Ecto neural progenitor cell (in vitro differentiated cells): ENCODE data around the gene ASTN2.
"Not testable (repeated sequence)": the region's sequence is repeated elsewhere in the genome, so short reads cannot be mapped to it uniquely, and the experiment has no call there.

ENCODE experiments used
- DNase-seq: peaks from one replicate; pipeline ENCODE4 v3.0.0-alpha.2; 2018; ENCODE audit warnings: low spot score

ASTN2 gene

GRCh38 chr9:116913536-116913935, 501.3 kb downstream of the ASTN2 start:
- no peak for DNase-seq

- no peak for DNase-seq
Observed at GRCh38 chr9:116910201-116910600, 504.7 kb downstream of the ASTN2 start.

GRCh38 chr9:116907989-116908388, 506.9 kb downstream of the ASTN2 start:
- no peak for DNase-seq

GRCh38 chr9:116905171-116905588, 509.7 kb downstream of the ASTN2 start:
- DNase-seq: no peak

GRCh38 chr9:116904165-116904564, 510.7 kb downstream of the ASTN2 start:
- DNase-seq: no peak

GRCh38 chr9:116901260-116901659, 513.6 kb downstream of the ASTN2 start:
- no peak for DNase-seq

- no peak for DNase-seq
Observed at GRCh38 chr9:116900543-116900942, 514.3 kb downstream of the ASTN2 start.

- DNase-seq: no peak
Observed at GRCh38 chr9:116900007-116900367, 514.9 kb downstream of the ASTN2 start.

- DNase-seq: no peak
Observed at GRCh38 chr9:116899337-116900006, 515.4 kb downstream of the ASTN2 start.

GRCh38 chr9:116898131-116898530, 516.7 kb downstream of the ASTN2 start:
- DNase-seq: not testable (repeated sequence)

GRCh38 chr9:116897201-116897600, 517.7 kb downstream of the ASTN2 start:
- no peak for DNase-seq

- DNase-seq: no peak
Observed at GRCh38 chr9:116895961-116896360, 518.9 kb downstream of the ASTN2 start.

- DNase-seq: no peak
Observed at GRCh38 chr9:116891424-116891823, 523.4 kb downstream of the ASTN2 start.

- DNase-seq: not testable (repeated sequence)
Observed at GRCh38 chr9:116888476-116888875, 526.4 kb downstream of the ASTN2 start.

- DNase-seq: no peak
Observed at GRCh38 chr9:116888066-116888465, 526.8 kb downstream of the ASTN2 start.

GRCh38 chr9:116883676-116884075, 531.2 kb downstream of the ASTN2 start:
- no peak for DNase-seq

- no peak for DNase-seq
Observed at GRCh38 chr9:116877072-116877471, 537.8 kb downstream of the ASTN2 start.

GRCh38 chr9:116875576-116875975, 539.3 kb downstream of the ASTN2 start:
- no peak for DNase-seq

GRCh38 chr9:116873937-116874914, 540.6 kb downstream of the ASTN2 start:
- no peak for DNase-seq

- DNase-seq: no peak
Observed at GRCh38 chr9:116873491-116873890, 541.4 kb downstream of the ASTN2 start.

GRCh38 chr9:116870566-116870965, 544.3 kb downstream of the ASTN2 start:
- DNase-seq: no peak

GRCh38 chr9:116868201-116868600, 546.7 kb downstream of the ASTN2 start:
- no peak for DNase-seq

GRCh38 chr9:116861321-116861720, 553.5 kb downstream of the ASTN2 start:
- DNase-seq: no peak
